GM12878 (cell line): ENCODE measurements around the gene LRIT3. TPM values are rescaled to one million over a fixed set of nuclear protein-coding genes. Genes with fewer than 3 reads are reported as not detected.

Experiments
- ATF7 ChIP-seq: fragments of 450-650 bp; IDR thresholded peaks from 2 replicates; pipeline ENCODE4 v1.6.1; 2016; ENCODE audit warnings: low read depth, mild to moderate bottlenecking
- BACH1 ChIP-seq: fragments of 450-650 bp; IDR thresholded peaks from 2 replicates; pipeline ENCODE4 v1.6.1; 2017; ENCODE audit warnings: mild to moderate bottlenecking, borderline replicate concordance
- BMI1 ChIP-seq: fragments of 450-650 bp; IDR thresholded peaks from 2 replicates; pipeline ENCODE4 v1.6.1; 2016; ENCODE audit warnings: mild to moderate bottlenecking, moderate library complexity, borderline replicate concordance
- BRCA1 ChIP-seq: IDR thresholded peaks from 2 replicates; pipeline ENCODE4 v1.6.1; 2011; ENCODE audit warnings: low read depth, low read length, improper control_type of control experiment
- CHD4 ChIP-seq: fragments of 200-600 bp; sonication (generic); IDR thresholded peaks from 2 replicates; pipeline ENCODE4 v1.6.1; 2016; ENCODE audit warnings: mild to moderate bottlenecking
- ETV6 ChIP-seq, 2 experiments: fragments of 450-650 bp in 1 of 2; IDR thresholded peaks in 1 of 2; conservative IDR thresholded peaks in 1 of 2; 2 replicates each; pipeline ENCODE4 v1.6.1; 2014; ENCODE audit warnings: antibody characterized with exemption in 1 of 2, borderline replicate concordance in 1 of 2, low read depth in 1 of 2, mild to moderate bottlenecking in 1 of 2, moderate library complexity in 1 of 2
- FOXM1 ChIP-seq: IDR thresholded peaks from 2 replicates; pipeline ENCODE4 v1.6.1; 2012; ENCODE audit warnings: low read depth, mild to moderate bottlenecking, inconsistent platforms, low read length, moderate library complexity
- HDAC6 ChIP-seq: fragments of 200-600 bp; sonication (generic); IDR thresholded peaks from one replicate; pipeline ENCODE4 v1.8.0; 2017; ENCODE audit warnings: antibody characterized with exemption; ENCODE audit not compliant: unreplicated experiment
- MEF2A ChIP-seq: IDR thresholded peaks from 2 replicates; pipeline ENCODE4 v1.6.1; 2011; ENCODE audit warnings: low read depth, mild to moderate bottlenecking, low read length, moderate library complexity; ENCODE audit not compliant: insufficient read depth
- MYC ChIP-seq: IDR thresholded peaks from 2 replicates; pipeline ENCODE4 v1.6.1; 2011; ENCODE audit warnings: mild to moderate bottlenecking, low read length, moderate library complexity, inconsistent platforms; ENCODE audit not compliant: insufficient read depth, insufficient replicate concordance, insufficient read length, severe bottlenecking
- NFYA ChIP-seq: IDR thresholded peaks from 2 replicates; pipeline ENCODE4 v1.6.1; 2011; ENCODE audit warnings: low read depth, mild to moderate bottlenecking, low read length, improper control_type of control experiment, borderline replicate concordance
- PAX8 ChIP-seq: fragments of 450-650 bp; IDR thresholded peaks from 2 replicates; pipeline ENCODE4 v1.6.1; 2017; ENCODE audit warnings: mild to moderate bottlenecking, moderate library complexity
- REST ChIP-seq: IDR thresholded peaks from 2 replicates; pipeline ENCODE4 v1.6.1; 2012; ENCODE audit warnings: mild to moderate bottlenecking, low read depth, low read length
- RUNX3 ChIP-seq: IDR thresholded peaks from 2 replicates; pipeline ENCODE4 v1.6.1; 2012; ENCODE audit warnings: low read length, inconsistent platforms
- SMC3 ChIP-seq: IDR thresholded peaks from 2 replicates; pipeline ENCODE4 v1.6.1; 2011; ENCODE audit warnings: low read length, improper control_type of control experiment, borderline replicate concordance
- SREBF1 ChIP-seq: IDR thresholded peaks from 2 replicates; pipeline ENCODE4 v1.6.1; 2012; ENCODE audit warnings: mild to moderate bottlenecking, low read length
- STAT3 ChIP-seq: IDR thresholded peaks from 2 replicates; pipeline ENCODE4 v1.6.1; 2011; ENCODE audit warnings: low read depth, low read length, improper control_type of control experiment
- TARDBP ChIP-seq: IDR thresholded peaks from 2 replicates; pipeline ENCODE4 v1.6.1; 2016; ENCODE audit warnings: borderline replicate concordance
- TBL1XR1 ChIP-seq: IDR thresholded peaks from 2 replicates; pipeline ENCODE4 v1.6.1; 2012; ENCODE audit warnings: low read depth, low read length, improper control_type of control experiment
- TCF12 ChIP-seq: IDR thresholded peaks from 2 replicates; pipeline ENCODE4 v1.6.1; 2011; ENCODE audit warnings: low read depth, mild to moderate bottlenecking, low read length
- USF1 ChIP-seq: IDR thresholded peaks from 2 replicates; pipeline ENCODE4 v1.6.1; 2011; ENCODE audit warnings: borderline replicate concordance, low read depth, mild to moderate bottlenecking, moderate library complexity, mixed read lengths, low read length; ENCODE audit not compliant: insufficient read depth; ENCODE audit errors: extremely low read length
- polyA plus RNA-seq, 11 experiments: library from polyadenylated mRNA; depleted of rRNA in 4 of 11; unstranded in 6 of 11; stranded (reverse) in 5 of 11; fragments of >200 nt; fragmentation: Nextera tagmentation in 4 of 11; fragmentation: Illumina TruSeq in 1 of 11; extraction: Ambion mirVana in 4 of 11; extraction: Trizol in 1 of 11; gene quantifications; 1 replicate in 1 of 11; 2 replicates in 10 of 11; pipeline versions ENCODE4 v1.2.1 to v1.2.3, GENCODE V29; 2011 to 2016; ENCODE audit warnings: inconsistent platforms in 2 of 11, missing spikeins in 2 of 11, low read depth in 1 of 11
- total RNA-seq, 4 experiments: library from RNA; depleted of rRNA in 3 of 4; stranded (reverse); fragments of >200 nt in 3 of 4; fragmentation: Illumina TruSeq in 1 of 4; extraction: Trizol in 1 of 4; gene quantifications; 2 replicates each; pipeline versions ENCODE4 v1.2.1 to v1.2.3, GENCODE V29; 2013 to 2021
- TF ChIP-seq, protein P1 (sequence below): fragments of 450-650 bp; IDR thresholded peaks from 2 replicates; pipeline ENCODE4 v1.6.1; 2017; ENCODE audit warnings: low read depth, mild to moderate bottlenecking, moderate library complexity
- TF ChIP-seq, protein P2 (sequence below): IDR thresholded peaks from 2 replicates; pipeline ENCODE4 v1.6.1; 2012; ENCODE audit warnings: low read depth, low read length, improper control_type of control experiment
- TF ChIP-seq, protein P3 (sequence below): fragments of 450-650 bp; conservative IDR thresholded peaks from 2 replicates; pipeline ENCODE4 v1.6.1; 2017; ENCODE audit warnings: mild to moderate bottlenecking, moderate library complexity

Gene LRIT3
- total and polyA plus RNA-seq, 10 of the 15 experiments (the other 5 are each of a cell fraction or from before 2014, with no cell fraction given) = 0.04 to 0.20 (median 0.10) TPM; not detected in 6

DNA sequence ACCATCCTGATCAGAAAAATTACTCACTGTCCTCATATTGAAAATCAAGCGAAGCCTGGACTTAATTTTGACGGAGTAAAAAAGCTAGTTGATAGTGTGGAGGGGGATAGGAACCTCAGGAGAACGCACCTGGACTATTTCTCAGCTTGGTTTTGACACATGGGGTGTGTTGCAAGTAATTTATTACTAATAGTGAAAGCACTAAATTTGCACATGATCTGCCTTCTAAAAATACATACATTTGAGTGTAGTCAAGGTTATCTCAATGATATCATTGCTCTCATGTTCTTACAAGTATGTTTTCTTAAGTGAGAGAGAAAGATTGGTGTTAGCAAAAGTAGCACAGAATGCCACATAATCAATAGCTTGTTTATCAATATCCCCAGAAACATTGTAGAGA, 29.5 kb downstream of the LRIT3 start (continued):
- no peak for TF ChIP-seq NFYA
- TF ChIP-seq ETV6 (conservative IDR thresholded peaks at IDR 0.05 in 1 of 2, IDR thresholded peaks at IDR 0.05 in 1 of 2; ENCODE audit: borderline replicate concordance in 1 of 2, low read depth in 1 of 2) = peak in 1 of 2 experiments; percentile 19; a peak in 1 of 4 replicates
- TF ChIP-seq REST = no peak
- no peak for TF ChIP-seq STAT3
- TF ChIP-seq PAX8 = no peak
- TF ChIP-seq, protein P1, sequence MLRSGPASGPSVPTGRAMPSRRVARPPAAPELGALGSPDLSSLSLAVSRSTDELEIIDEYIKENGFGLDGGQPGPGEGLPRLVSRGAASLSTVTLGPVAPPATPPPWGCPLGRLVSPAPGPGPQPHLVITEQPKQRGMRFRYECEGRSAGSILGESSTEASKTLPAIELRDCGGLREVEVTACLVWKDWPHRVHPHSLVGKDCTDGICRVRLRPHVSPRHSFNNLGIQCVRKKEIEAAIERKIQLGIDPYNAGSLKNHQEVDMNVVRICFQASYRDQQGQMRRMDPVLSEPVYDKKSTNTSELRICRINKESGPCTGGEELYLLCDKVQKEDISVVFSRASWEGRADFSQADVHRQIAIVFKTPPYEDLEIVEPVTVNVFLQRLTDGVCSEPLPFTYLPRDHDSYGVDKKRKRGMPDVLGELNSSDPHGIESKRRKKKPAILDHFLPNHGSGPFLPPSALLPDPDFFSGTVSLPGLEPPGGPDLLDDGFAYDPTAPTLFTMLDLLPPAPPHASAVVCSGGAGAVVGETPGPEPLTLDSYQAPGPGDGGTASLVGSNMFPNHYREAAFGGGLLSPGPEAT = no peak
- no peak for TF ChIP-seq BRCA1
- TF ChIP-seq MEF2A = peak; percentile 95
- peak; percentile 67; the same call in 1 of the 2 replicates for TF ChIP-seq TCF12
- no peak for TF ChIP-seq HDAC6
- no peak for TF ChIP-seq BMI1
- TF ChIP-seq TARDBP = no peak
- TF ChIP-seq TBL1XR1 = no peak
- TF ChIP-seq, protein P2, sequence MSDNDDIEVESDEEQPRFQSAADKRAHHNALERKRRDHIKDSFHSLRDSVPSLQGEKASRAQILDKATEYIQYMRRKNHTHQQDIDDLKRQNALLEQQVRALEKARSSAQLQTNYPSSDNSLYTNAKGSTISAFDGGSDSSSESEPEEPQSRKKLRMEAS = no peak
- TF ChIP-seq RUNX3 = peak; percentile 42
- TF ChIP-seq USF1 = no peak
- TF ChIP-seq MYC = no peak
- TF ChIP-seq SMC3 = no peak
- no peak for TF ChIP-seq BACH1
- TF ChIP-seq, protein P3, sequence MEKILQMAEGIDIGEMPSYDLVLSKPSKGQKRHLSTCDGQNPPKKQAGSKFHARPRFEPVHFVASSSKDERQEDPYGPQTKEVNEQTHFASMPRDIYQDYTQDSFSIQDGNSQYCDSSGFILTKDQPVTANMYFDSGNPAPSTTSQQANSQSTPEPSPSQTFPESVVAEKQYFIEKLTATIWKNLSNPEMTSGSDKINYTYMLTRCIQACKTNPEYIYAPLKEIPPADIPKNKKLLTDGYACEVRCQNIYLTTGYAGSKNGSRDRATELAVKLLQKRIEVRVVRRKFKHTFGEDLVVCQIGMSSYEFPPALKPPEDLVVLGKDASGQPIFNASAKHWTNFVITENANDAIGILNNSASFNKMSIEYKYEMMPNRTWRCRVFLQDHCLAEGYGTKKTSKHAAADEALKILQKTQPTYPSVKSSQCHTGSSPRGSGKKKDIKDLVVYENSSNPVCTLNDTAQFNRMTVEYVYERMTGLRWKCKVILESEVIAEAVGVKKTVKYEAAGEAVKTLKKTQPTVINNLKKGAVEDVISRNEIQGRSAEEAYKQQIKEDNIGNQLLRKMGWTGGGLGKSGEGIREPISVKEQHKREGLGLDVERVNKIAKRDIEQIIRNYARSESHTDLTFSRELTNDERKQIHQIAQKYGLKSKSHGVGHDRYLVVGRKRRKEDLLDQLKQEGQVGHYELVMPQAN = no peak
- TF ChIP-seq SREBF1 = no peak
- peak; percentile 49; the same call in 1 of the 2 replicates for TF ChIP-seq FOXM1
- TF ChIP-seq CHD4 = no peak
- TF ChIP-seq ATF7 = peak; percentile 80
